TTC549 (cell line): ENCODE results near the gene C8A.

ENCODE experiments used
- FAIRE-seq: peaks from 2 replicates; lab custom pipeline; 2012; peaks lifted over from hg19 to GRCh38; lab: Jason Lieb, UNC

C8A gene

DNA sequence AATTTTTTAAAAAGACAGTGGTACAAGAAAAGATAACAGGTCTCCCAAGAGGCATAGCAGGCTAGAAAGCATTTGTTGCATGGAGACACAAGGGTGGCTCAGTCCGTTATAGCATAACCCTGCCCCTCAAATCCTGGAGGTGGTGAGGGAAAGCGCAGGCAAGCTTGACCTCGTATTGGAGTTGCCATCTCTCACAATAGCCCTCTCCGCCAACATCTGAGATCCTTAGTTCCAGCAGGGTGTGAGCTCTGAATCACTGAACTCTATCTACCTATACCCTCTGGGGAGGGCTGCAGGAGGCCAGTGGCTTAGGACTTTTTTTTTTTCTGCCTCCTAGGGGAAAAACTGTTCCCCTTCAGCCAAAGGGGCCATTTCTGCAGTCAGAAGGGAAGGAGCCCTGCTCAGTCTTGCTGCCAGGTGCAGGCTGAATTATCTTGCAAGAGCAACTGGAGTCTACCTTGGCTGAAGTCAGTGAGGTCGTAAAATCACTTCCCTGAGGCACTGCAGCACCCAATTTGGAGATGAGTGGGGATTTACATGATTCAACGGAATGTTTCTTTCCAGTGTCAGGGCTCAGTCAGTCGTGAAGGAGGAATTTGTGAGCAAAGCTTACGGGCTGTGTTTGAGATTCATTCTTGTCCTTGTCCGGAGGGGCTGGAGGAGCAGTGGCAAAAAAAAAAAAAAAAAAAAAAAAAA lies 17.2 kb upstream of the C8A start:
- FAIRE-seq, result no peak

DNA sequence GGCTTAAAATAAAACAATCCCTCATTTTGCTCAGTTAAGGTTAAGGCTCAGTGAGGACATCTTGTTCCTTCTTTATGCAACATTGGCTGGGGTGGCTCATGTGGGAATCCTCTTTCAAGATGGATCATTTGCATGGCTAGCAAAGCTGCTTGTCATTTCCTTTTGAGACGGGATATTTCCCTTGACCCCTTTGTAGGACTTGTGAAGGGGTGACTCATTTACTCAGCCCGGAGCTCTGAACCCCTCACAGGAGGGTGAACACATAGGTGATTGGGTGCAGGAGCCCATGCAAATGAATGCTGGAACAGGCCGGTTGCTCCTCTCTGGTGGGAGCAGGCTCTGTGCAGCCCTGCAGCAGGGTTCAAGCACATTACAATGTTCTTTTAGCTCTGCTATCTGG lies 15.8 kb upstream of the C8A start:
- FAIRE-seq, result no peak

DNA sequence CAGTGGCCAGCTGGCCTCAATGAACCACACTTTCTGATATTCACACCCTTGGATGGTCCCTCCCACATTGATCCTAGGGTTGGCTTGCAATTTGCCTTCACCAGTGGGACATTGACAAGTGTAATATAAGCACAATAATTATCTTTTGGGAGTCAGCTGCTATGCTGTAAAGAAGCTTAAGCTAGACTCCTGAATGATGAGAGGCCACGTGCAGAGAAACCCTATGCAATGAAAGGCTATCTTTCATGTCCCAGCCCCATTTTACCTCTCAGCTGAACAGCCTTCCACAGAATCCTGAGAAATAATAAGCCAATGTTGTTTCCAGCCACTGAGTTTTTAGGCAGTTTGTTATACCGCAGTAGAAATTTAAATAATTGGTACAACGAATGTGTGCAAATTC lies 11.1 kb upstream of the C8A start:
- FAIRE-seq, result no peak

DNA sequence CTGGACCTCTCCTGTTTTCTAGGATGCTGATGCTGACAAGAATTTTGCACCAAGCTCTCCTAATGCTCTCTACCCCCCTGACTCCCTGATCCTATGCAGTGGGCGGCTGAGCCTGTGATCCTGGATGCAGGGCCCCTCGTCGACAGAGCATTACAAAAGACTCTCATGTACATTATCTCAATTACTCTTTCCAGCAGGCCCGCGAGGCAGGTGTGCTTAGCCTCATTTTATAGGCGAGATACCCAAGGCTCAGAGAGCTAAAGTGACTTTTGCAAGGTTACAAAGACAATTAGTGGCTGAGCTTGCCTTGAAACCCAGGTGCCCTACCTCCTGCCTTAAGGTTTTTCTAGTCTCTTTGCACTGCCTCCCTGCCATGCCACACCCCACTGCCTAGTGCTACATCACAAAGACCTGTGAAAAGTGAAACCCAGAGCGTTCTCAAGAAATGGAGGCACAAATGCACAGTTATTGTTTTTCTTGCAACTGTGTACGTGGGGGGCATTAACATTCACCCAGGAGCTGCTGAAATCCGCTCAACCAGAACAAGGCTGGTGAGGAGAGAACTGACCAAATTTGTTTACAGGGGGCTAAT lies 10.0 kb upstream of the C8A start:
- FAIRE-seq, result no peak

DNA sequence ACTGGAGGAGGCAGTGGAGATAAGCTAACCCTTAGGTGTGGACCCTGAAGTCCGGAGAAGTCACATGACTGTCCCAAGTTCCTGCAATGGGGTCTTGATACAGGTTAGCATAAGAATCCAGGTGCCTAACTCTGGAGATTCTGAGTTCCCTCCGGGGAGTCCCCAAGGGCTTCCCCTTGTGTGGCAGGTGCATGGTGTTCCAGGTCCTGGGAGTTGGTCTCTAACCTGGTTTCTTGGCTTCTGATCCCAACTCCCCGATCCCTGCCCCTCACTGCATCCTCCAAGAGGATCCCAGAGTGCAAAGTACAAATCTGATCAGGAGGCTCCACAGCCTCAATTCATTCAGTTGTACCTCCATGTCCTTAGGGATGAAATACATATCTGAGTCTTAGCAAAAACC lies 9.3 kb upstream of the C8A start:
- FAIRE-seq, result no peak

DNA sequence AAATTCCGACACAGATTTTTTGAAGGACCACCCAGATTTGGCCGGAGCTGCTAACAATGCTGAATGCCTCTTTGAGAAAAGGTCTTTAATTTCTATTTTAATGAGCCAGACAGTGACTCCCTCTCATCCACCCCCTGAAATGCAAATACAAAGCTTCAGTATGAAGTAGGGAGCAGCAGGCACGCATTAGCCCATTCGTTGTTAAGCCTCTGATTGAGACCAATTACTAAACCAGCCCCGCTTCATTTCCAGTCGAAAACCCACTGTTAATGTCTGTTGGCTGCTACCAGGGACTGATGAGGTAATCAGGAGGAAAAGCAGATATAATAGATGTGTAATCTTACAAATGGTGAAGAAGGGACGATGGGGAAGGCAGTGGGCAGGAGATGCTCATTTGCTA lies 4.8 kb upstream of the C8A start:
- FAIRE-seq, result no peak

DNA sequence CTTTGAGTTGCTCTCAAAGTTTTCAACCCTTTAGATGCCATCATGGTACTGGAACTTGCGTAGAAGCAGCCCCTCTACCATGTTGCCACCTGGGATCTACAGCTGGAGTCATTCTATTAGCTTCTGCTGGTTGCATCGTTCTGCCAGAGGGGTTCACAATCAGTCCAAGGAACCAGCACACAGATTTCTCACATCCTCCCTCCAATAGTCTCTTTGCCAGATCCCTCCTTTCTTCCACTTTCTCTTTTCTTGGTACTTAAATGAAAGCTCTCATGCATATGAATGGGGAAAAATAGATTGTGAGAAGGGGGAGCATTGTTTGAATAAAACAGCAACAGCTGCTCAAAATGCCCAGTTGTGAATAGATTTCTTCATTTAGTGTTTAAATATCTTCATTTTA lies 4.2 kb upstream of the C8A start:
- FAIRE-seq, result no peak

DNA sequence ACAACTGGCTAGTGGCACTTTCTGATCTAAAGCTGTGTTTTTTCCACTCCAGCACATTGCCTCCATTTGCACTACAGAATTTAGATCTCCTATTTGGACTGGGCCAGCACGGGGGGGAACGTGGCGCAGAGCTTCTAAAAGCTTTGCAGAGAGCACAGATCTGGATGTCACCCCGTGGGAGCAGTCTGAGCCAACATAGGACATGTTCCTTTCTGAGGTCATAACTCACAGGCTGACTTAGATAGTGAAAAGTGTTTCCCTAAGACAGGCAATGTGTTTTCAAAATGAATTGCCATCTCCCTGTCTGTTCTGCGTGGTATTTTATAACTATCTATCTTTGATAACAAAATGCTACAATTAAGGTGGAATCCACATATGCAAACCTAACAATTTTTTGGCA lies 3.7 kb upstream of the C8A start:
- FAIRE-seq, result no peak

DNA sequence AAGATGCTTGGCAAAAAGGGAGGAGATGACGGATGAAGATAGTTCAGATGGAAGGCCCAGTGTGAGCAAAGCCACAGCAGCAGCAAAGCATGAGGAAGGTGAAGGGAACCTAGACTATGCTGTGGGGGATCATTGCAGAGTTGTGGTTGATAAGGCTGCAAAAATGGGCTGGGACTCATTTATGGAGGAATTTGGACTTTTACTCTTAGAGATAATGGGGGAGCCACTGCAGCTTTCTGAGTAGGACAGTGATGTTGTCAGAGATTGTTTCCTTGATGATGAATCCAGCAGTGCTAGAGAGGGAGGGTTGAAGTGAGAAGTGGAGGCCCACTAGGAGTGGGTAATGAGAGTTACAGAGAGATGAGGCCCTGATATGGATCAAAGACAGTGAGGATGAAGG lies 2.1 kb upstream of the C8A start:
- no peak for FAIRE-seq

DNA sequence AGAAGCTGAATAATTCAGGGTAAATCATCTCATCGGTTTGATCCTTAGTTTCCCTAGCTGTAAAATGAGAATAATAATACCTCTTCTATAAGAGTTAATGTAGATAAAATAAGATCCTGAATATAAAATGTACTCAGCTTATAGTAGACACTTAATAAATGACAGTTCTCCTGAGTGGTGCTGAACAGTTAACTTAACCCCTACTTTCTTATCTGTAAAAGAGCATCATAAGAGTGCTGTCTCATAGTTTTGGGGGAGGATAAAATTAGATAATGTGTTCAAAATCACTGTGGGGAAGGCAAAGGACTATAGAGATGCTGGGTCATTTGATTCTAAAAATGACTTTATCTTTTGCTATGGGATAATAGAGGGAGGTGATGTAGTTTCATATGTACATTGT lies 593 bp downstream of the C8A start:
- no peak for FAIRE-seq

DNA sequence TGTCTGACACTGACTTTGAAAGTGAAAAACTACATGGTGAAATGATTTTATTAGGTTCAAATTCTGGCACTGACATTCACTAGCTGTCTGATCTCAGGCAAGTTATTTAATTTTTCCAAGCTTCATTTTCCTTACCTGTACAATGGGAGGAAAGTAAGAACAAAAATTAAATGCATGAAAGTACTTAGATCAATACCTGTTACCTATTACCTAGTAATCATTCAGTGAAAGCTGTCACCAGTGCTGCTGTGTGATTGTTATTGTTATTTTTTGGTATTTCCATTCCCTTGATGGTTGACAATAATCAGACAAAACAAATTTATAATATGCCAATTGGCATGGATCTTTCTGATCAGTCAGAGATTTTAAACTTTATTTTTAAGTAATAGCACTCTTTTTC lies 1.6 kb downstream of the C8A start:
- FAIRE-seq, result no peak

DNA sequence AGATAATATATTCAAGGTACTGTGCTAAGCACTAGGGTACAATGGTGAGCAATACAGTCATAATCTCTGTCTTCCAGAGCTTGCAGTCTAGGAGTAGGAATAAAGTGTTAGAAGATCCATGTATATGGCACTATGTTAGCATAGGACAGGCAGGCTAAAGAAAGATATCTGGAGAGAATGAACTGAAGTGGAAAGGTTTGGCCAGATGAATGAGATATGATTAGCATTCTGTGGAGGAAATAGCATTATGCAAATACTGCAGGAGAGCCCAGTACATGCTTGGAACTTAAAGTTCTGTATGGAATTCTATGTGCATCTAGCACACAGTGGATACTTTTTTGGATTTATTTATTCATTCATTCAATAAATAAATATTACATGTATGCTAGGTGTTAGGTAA lies 4.7 kb downstream of the C8A start:
- FAIRE-seq, result no peak

DNA sequence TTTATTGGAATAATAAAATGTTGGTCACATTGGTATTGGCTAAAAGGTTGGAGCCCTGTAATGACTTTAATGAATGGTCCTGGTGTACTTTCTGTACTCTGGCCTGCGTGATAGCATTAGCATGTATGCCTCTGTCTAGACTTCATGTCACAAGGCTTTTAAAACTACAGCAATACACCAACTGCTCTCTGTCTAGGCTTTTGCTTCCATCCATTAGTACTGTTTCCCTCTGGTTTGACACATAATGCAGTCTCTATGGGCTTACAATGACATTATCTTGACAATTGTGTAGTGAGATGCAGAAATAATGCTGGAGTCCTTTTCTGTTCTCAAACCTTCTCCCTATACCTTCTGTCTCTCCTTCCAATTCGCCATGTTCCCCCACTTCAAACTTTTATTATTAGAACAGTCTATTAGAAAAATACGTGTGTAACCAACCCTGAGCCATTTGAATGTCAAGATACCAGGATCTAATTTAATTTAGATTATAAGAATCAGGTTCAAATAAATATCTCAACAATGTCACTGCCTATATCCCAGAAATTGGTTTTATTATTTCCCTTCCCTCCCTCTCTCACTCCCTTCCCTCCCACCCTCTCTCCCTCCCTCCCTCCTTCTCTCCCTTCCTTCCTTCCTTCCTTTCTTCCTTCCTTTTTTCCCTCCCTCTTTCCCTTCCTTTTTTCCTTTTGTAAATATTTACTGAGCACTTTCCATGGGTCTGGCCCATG lies 8.8 kb downstream of the C8A start:
- FAIRE-seq, result no peak

DNA sequence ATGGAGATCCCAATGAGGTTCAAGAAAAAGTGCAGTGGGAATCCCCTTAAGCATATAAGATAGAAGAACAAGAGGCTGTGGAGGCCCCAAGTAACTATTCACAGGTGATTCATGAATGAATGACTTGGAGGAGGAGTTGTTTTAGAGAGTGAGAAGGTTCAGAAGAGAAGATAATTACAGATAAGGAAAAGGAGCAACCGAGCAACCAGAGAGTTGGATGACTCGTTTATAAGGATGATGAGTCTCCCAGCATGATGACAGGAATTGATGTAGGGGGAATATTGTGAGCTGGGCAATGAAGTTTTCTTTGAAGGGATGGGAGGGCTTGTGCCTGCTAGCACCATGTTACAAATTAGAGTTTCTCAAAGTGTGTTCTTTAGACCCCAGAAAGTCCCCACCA lies 9.8 kb downstream of the C8A start:
- FAIRE-seq, result no peak

DNA sequence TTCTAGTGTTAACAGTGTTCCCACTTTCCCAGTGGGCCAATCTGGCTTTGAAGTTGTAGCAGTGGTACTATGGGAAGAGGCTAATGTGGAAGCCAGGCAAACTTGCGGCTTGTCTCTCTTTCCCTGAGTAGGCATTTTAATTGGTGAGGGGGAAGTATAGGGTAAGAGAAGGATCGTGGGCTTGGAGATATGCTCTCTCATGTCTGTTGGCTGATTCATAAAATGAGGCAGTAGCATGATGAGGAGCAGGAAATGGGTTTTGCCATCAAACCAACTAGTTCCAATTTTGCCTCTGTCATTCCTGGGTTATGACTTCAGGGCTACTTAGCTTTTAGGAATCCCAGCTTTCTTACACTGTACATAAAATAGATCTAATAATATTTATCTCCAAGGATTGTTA lies 12.1 kb downstream of the C8A start:
- no peak for FAIRE-seq

DNA sequence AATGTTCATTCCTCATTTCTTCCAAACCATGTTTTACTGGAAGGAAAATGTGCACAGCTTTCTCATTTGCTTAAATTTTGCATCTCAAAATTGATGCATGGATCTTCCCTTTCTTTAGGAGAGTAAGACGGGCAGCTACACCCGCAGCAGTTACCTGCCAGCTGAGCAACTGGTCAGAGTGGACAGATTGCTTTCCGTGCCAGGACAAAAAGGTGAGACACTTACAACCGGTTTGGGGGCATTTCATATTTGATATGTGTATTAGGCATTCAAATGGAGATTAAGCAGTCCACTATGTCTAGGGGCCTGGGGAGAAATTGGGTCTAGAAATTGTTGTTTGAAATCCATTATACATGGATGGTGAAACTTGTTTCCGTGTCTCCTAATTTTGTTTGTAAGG lies 12.9 kb downstream of the C8A start:
- no peak for FAIRE-seq

DNA sequence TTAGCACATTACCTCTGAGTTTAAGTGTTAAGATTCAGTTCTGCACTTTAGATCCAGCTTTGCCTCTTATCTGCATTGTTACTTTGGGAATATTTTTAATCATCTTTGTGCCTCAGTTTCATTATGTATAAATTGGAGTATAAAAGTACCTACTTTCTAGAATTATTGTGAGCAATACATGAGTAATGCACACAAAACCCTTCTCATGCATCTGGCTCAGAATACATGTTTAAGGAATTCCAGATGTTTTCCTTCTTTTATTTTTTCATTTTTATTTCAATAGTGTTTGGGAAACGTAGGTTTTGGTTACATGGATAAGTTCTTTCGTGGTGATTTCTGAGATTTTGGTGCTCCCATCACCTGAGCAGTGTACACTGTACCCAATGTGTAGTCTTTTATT lies 14.2 kb downstream of the C8A start:
- FAIRE-seq, result no peak

DNA sequence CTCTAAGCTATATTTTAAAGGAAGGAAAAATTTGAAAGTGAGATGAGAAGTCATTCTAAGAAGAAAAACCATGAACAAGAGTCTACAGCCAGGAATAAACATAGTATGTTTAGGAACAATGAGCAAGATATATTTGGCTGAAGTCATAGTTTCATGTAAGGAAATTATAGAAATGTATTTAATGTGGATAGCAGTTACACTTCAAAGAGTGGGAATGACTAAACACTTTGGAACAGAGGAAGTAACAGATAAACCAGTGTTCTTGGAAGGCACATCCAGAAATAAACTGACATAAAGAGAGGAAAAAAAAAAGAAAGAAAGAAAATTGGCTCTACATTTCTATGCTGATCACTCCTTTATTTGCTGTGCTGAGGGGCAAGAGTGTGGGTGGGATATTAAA lies 18.0 kb downstream of the C8A start:
- FAIRE-seq, result no peak

DNA sequence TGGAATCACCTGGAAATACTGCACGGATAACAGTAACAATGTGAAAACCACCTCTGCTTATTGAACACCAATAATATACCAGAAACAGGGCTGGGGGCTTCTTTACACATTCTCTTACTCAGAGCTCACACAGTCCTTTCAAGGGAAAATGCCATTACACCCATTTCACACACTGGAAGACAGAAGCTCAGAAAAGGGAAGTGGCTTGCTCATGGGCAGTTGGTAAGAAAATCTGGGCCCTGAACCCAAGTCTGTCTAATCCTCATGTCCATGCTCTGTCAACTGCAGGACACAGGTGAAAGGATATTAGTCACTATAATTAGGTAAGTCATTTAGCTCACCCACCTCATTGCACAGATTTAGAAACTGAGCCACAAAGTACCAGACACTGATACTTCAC lies 18.6 kb downstream of the C8A start:
- FAIRE-seq, result no peak

DNA sequence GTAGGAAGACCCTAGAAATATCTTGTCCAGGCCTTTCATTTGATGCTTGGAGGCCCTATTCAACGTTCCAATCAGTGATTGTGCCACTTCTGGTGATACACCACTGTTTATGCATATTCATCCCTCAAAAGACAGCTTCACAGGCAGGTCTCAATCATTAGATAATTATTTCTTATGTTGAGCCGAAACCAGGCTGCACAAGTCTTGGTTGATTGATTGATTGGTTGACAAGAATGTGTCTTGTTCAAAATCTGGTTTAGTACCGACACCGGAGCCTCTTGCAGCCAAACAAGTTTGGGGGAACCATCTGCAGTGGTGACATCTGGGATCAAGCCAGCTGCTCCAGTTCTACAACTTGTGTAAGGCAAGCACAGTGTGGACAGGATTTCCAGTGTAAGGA lies 20.1 kb downstream of the C8A start:
- no peak for FAIRE-seq

DNA sequence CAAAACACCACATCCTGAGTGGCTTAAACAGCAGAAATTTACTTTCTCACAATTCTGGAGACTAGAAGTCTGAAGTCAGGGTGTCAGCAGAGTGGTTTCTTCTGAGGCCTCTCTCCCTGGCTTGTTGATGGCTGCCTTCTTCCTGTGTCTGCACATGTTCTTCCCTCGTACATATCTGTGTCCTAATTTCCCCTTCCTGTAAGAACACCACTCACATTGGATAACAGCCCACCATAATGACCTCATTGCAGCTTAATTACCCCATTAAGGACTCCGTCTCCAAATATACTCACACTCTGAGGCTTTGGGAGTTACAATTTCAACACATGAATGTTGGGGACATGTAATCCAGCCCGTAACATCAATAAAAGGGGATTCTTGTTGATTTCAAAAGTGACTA lies 23.4 kb downstream of the C8A start:
- no peak for FAIRE-seq

DNA sequence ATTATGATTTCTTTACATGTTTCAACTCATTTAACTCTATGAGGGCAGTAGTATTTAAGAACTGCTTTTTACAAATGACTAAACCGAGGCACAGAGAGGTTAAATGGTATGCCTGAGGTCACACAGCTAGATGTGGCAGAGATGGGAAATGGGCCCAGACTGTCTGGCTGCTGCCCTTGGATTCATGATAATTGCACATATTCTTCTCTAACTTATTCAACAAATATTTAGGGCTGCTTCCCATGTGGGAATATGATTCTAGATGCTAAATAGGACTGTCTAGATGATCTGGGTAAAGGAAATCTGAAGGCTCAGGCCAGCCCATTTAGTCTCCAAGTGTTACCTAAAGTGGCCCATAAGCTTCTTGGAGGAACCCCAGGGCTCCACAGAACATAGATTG lies 26.2 kb downstream of the C8A start:
- no peak for FAIRE-seq

DNA sequence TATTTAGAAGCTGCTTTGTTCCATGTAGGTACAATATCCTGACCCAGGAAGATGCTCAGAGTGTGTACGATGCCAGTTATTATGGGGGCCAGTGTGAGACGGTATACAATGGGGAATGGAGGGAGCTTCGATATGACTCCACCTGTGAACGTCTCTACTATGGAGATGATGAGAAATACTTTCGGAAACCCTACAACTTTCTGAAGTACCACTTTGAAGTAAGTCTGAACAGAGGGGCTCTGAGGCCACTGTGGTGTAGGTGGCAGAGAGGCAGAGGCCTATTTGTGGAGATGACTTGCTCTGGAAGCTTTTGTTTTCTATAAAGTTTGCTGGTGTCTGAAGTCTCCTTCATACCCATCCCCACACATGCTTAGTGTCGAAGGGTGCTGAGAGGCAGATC lies 26.8 kb downstream of the C8A start:
- no peak for FAIRE-seq

DNA sequence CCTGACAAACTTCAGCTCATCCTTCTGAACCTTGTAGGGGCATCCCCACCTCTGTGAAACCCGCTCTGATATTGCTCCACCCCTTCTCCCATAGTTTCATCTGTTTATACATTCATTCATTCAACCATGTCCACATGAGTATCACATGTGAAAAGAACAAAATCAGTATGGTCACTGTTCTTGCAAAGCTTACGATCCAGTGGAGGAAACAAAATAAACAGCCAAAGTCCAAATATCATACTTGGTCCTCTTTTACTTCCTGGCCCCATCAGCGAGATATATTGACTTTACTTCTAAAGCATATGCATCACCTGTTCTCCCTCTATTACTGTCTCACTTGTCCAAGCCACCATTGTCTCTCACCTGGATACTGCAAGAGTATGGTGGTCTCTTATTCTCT lies 35.6 kb downstream of the C8A start:
- no peak for FAIRE-seq
